GM18909 (cell line): Measurements from ENCODE around the gene TLE1.
"Not testable (repeated sequence)": the region's sequence is repeated elsewhere in the genome, so short reads cannot be mapped to it uniquely, and the experiment has no call there.

Experiments
- ATAC-seq: cut with Tn5 transposase; IDR thresholded peaks from one replicate; pipeline ENCODE4 v1.9.1; 2021; ENCODE audit warnings: mild to moderate bottlenecking; ENCODE audit not compliant: unreplicated experiment, poor library complexity

The TLE1 gene

GRCh38 chr9:81626511-81626910 lies 62.8 kb downstream of the TLE1 start:
- ATAC-seq = no peak

- ATAC-seq = no peak
Measured at GRCh38 chr9:81625969-81626368, 63.4 kb downstream of the TLE1 start.

- ATAC-seq = no peak
Measured at GRCh38 chr9:81623778-81624177, 65.6 kb downstream of the TLE1 start.

GRCh38 chr9:81622471-81623255 lies 66.7 kb downstream of the TLE1 start:
- ATAC-seq = no peak

GRCh38 chr9:81621785-81622259 lies 67.5 kb downstream of the TLE1 start:
- no peak for ATAC-seq

GRCh38 chr9:81621118-81621517 lies 68.2 kb downstream of the TLE1 start:
- ATAC-seq = no peak

- no peak for ATAC-seq
Measured at GRCh38 chr9:81620002-81620390, 69.4 kb downstream of the TLE1 start.

- ATAC-seq = no peak
Measured at GRCh38 chr9:81619353-81620001, 69.9 kb downstream of the TLE1 start.

GRCh38 chr9:81618923-81619322 lies 70.4 kb downstream of the TLE1 start:
- ATAC-seq = no peak

GRCh38 chr9:81616141-81616540 lies 73.2 kb downstream of the TLE1 start:
- no peak for ATAC-seq

GRCh38 chr9:81614335-81614734 lies 75.0 kb downstream of the TLE1 start:
- ATAC-seq = no peak

GRCh38 chr9:81613002-81613812 lies 76.1 kb downstream of the TLE1 start:
- ATAC-seq = no peak

- no peak for ATAC-seq
Measured at GRCh38 chr9:81611664-81612063, 77.7 kb downstream of the TLE1 start.

GRCh38 chr9:81610740-81611107 lies 78.6 kb downstream of the TLE1 start:
- no peak for ATAC-seq

GRCh38 chr9:81609782-81610739 lies 79.3 kb downstream of the TLE1 start:
- ATAC-seq = no peak

- no peak for ATAC-seq
Measured at GRCh38 chr9:81608289-81608657, 81.1 kb downstream of the TLE1 start.

GRCh38 chr9:81607593-81608288 lies 81.6 kb downstream of the TLE1 start:
- ATAC-seq = no peak

- not testable (repeated sequence) for ATAC-seq
Measured at GRCh38 chr9:81606261-81606660, 83.1 kb downstream of the TLE1 start.

GRCh38 chr9:81605170-81605670 lies 84.1 kb downstream of the TLE1 start:
- ATAC-seq = no peak
